Osteocyte (in vitro differentiated cells): Measurements from ENCODE around the gene UGGT2. TPM values are rescaled to one million over a fixed set of nuclear protein-coding genes. Genes with fewer than 3 reads are reported as not detected.
"Not testable (repeated sequence)": the region's sequence is repeated elsewhere in the genome, so short reads cannot be mapped to it uniquely, and the experiment has no call there.

Source experiments
- DNase-seq: peaks from one replicate; pipeline ENCODE4 v3.0.0; 2021; ENCODE audit warnings: mixed read lengths; ENCODE audit not compliant: unreplicated experiment; ENCODE audit errors: extremely low spot score
- H3K27ac Mint-ChIP-seq: one replicate; pipeline ENCODE4 v1.8.0; 2021; ENCODE audit warnings: mild to moderate bottlenecking, mixed read lengths; ENCODE audit not compliant: unreplicated experiment
- H3K27me3 Mint-ChIP-seq: one replicate; pipeline ENCODE4 v1.8.0; 2021; ENCODE audit warnings: mixed read lengths; ENCODE audit not compliant: unreplicated experiment
- H3K36me3 Mint-ChIP-seq: one replicate; pipeline ENCODE4 v1.8.0; 2021; ENCODE audit warnings: mixed read lengths; ENCODE audit not compliant: unreplicated experiment
- H3K4me1 Mint-ChIP-seq: one replicate; pipeline ENCODE4 v1.8.0; 2021; ENCODE audit warnings: mixed read lengths; ENCODE audit not compliant: unreplicated experiment
- H3K4me3 Mint-ChIP-seq: one replicate; pipeline ENCODE4 v1.8.0; 2021; ENCODE audit warnings: mild to moderate bottlenecking, moderate library complexity, mixed read lengths; ENCODE audit not compliant: unreplicated experiment
- H3K9me3 Mint-ChIP-seq: one replicate; pipeline ENCODE4 v1.8.0; 2021; ENCODE audit warnings: mixed read lengths; ENCODE audit not compliant: unreplicated experiment
- CTCF ChIP-seq: fragments of 200-600 bp; sonication (generic); IDR thresholded peaks from 2 replicates; pipeline ENCODE4 v1.5.0; 2021; ENCODE audit warnings: antibody characterized with exemption, mild to moderate bottlenecking, moderate library complexity
- total RNA-seq: library from RNA; stranded (reverse); gene quantifications from 2 replicates; pipeline ENCODE4 v1.2.1, GENCODE V29; 2021

UGGT2 gene
- total RNA-seq, 1 donor from 2014 or later: 34.1 TPM

GRCh38 chr13:95781016-95781415 lies 272.2 kb downstream of the UGGT2 start:
- Mint-ChIP-seq H3K4me1 (peaks cover 24% of the 10 kb centered on the region), H3K4me3 (no peak overlapping the region), H3K27ac (no peak overlapping the region), H3K27me3 (no peaks in the 10 kb centered on the region), H3K36me3 (peaks cover 13% of the 10 kb centered on the region), H3K9me3 (peaks cover 9% of the 10 kb centered on the region)
- no peak for DNase-seq
- no peak for TF ChIP-seq CTCF

GRCh38 chr13:95779522-95779921 lies 273.7 kb downstream of the UGGT2 start:
- Mint-ChIP-seq H3K36me3 (peaks cover 13% of the 10 kb centered on the region), H3K4me3 (no peak overlapping the region), H3K27me3 (no peaks in the 10 kb centered on the region), H3K4me1 (peaks cover 17% of the 10 kb centered on the region), H3K27ac (no peak overlapping the region), H3K9me3 (peaks cover 9% of the 10 kb centered on the region)
- no peak for TF ChIP-seq CTCF
- DNase-seq: no peak

DNA sequence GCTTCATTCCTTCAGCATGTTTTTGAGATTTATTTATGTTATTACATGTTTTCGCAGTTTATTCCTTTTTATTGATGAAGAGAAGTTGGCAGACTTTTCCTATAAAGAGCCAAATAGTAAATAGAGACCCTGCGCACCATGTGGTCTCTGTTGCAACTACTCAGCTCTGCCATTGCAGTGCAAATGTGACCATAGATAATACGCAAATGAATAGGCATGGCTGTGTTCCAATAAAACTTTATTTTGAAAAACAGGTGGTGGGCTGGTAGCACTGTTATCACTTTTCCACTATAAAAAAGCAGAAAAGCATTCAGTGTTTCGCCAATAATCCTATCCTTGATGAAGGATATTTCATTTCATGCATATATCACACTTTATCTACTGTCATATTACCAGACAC lies 281.3 kb downstream of the UGGT2 start:
- Mint-ChIP-seq H3K9me3 (no peaks in the 10 kb centered on the region), H3K36me3 (peaks cover 4% of the 10 kb centered on the region), H3K27ac (no peak overlapping the region), H3K4me1 (no peaks in the 10 kb centered on the region), H3K4me3 (no peak overlapping the region), H3K27me3 (no peaks in the 10 kb centered on the region)
- TF ChIP-seq CTCF: no peak
- no peak for DNase-seq

DNA sequence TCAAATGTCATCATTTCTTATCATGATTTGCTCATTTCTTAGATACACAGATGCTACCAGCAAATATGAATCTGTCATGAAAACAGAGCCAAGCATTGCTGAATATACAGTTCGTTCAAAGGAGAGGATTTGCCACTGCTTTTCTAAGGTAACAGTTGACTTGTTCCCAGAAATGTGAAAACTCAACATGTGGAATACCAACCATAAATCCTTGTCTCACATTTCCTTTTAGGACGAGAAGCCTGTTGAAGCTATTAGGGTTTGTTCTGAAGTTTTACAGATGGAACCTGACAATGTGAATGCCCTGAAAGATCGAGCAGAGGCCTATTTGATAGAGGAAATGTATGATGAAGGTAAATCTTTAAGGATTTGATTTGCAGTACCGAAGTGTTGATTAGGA lies 289.6 kb downstream of the UGGT2 start:
- Mint-ChIP-seq H3K4me1 (no peaks in the 10 kb centered on the region), H3K27me3 (no peaks in the 10 kb centered on the region), H3K27ac (no peak overlapping the region), H3K36me3 (peaks cover 34% of the 10 kb centered on the region), H3K9me3 (no peaks in the 10 kb centered on the region), H3K4me3 (no peak overlapping the region)
- TF ChIP-seq CTCF: no peak
- no peak for DNase-seq

GRCh38 chr13:95762626-95763025 lies 290.6 kb downstream of the UGGT2 start:
- not testable (repeated sequence) for H3K4me3 Mint-ChIP-seq, DNase-seq, H3K4me1 Mint-ChIP-seq, H3K27me3 Mint-ChIP-seq, H3K9me3 Mint-ChIP-seq, H3K27ac Mint-ChIP-seq
- H3K36me3 Mint-ChIP-seq: peaks cover 36% of the 10 kb centered on the region

GRCh38 chr13:95756072-95756471 lies 297.1 kb downstream of the UGGT2 start:
- no peak for DNase-seq
- H3K4me3 Mint-ChIP-seq: no peak overlapping the region
- H3K36me3 Mint-ChIP-seq: peaks cover 20% of the 10 kb centered on the region
- H3K27me3 Mint-ChIP-seq: no peaks in the 10 kb centered on the region
- TF ChIP-seq CTCF: no peak
- peak overlapping the region; percentile 66 for H3K27ac Mint-ChIP-seq
- H3K4me1 Mint-ChIP-seq: peaks cover 3% of the 10 kb centered on the region
- no peaks in the 10 kb centered on the region for H3K9me3 Mint-ChIP-seq
